ENCODE measurements around the gene GID8.
A peak's percentile ranks its signal among the peaks of the same experiment; 100 is the strongest.

GID8 gene

GRCh38 chr20:62938105-62938888 lies at the start of gene GID8:
GID8 (plus strand) TSS chr20:62938147; CDS start chr20:62941503, 3,356 bp downstream.
- peak in 1 of 2 experiments; percentile 42 for DNase-seq

- DNase-seq = no peak
Measured at GRCh38 chr20:62888406-62888805, 49.5 kb upstream of the GID8 start.

GRCh38 chr20:62888910-62889309 lies 49.0 kb upstream of the GID8 start:
- DNase-seq = no peak

- no peak for DNase-seq
Measured at GRCh38 chr20:62889411-62889810, 48.5 kb upstream of the GID8 start.

- no peak for DNase-seq
Measured at GRCh38 chr20:62889871-62890270, 48.1 kb upstream of the GID8 start.

- no peak for DNase-seq
Measured at GRCh38 chr20:62890444-62890843, 47.5 kb upstream of the GID8 start.

DNA sequence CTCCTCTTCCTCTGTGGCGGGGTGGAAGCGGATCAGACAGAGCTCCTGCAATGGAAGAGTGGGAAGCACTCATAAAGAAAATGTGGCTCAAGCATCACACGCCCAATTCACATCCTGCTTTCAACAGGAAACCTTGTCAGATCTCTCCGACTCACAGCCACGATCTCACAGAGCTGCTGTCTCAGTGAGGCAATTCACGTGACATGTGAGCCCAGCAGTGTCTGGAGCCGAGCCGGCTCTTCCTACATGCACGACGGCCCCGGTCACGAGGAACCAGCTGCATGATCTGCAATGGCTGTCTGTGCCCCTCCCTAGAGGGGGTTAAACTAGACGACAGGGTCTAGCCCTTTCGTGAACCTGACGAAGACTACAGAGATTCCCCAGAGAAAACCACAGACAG lies 46.8 kb upstream of the GID8 start:
- no peak for DNase-seq

GRCh38 chr20:62892348-62893304 lies 45.3 kb upstream of the GID8 start:
- DNase-seq = no peak

DNA sequence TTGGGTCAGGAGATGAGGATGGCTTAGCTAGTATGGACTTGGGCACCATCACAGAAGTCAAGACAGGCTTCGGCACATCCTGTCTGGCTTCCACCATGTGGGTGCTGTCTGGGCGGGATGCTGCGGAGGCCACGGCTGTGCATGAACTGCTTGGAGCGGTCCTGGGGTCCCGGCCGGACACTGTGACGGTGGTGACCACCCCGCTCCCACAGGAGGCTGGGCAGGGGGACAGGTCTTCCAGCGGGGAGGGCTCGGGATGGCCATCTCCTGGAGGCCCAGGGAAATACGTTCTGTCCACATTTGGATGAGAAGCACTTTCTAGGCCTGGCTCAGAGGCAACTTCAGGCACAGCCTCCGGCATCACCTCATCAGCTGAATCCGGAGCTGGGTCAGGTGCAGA lies 44.2 kb upstream of the GID8 start:
- DNase-seq = no peak

DNA sequence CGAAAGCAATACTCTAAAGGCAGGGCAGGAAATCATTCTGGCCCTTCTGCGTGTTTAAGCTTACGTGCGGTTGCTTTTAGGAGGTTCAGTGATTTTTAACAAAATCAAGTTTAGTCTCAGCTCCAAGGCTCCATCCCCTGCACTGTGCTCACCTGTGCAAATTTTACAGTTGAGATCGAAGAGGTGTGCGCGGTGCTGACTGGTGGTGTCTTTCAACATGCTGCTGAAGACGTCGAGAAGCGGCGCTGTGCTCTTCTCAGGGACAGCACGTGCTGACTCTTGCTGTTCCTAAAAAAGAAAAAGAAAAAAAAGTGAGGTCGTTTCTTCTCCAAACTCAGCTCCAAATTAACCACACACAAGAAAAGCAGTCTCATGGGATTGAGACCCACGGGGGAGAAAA lies 43.7 kb upstream of the GID8 start:
- no peak for DNase-seq

DNA sequence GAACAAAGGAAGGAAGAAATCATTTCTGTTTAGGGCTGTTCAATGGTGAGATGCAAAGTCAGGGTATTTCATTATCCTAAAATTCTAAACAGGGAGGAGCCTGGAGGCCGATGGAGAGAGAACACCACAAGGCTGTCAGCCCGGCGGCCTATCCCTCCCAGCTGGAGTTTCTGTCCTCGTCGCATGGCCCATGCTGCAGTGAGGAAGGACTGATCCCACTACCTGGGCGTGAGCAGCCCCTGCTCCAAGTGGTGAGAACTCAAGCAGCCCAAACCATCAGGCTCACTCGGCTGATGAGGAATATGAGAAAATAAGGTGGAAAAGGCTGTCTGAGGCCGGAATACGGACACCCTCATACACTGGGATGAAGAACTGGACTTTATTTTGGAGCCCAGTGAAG lies 42.4 kb upstream of the GID8 start:
- no peak for DNase-seq

DNA sequence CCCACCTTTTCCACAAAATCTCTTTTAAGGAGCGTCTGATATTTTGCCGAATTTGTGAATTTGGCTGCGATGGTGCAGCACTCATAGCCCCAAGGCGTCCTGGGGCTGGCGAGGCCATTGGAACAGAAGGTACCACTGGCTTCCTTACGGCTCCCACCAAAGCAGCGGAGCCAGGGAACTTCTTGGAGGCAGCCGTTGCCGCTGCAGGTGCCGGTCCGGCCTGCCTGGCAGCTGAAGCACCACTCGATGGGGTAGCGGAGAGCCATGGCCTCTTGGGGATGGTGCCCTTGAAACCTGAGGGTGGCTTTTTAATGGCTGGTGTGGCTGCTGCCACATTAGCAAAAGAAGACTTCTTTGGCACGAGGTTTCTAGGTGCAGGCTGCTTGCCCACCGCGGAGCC lies 41.4 kb upstream of the GID8 start:
- no peak for DNase-seq

- DNase-seq = no peak
Measured at GRCh38 chr20:62897666-62898065, 40.3 kb upstream of the GID8 start.

GRCh38 chr20:62898093-62898964 lies 39.6 kb upstream of the GID8 start:
- no peak for DNase-seq

- DNase-seq = no peak
Measured at GRCh38 chr20:62898970-62899632, 38.8 kb upstream of the GID8 start.

DNA sequence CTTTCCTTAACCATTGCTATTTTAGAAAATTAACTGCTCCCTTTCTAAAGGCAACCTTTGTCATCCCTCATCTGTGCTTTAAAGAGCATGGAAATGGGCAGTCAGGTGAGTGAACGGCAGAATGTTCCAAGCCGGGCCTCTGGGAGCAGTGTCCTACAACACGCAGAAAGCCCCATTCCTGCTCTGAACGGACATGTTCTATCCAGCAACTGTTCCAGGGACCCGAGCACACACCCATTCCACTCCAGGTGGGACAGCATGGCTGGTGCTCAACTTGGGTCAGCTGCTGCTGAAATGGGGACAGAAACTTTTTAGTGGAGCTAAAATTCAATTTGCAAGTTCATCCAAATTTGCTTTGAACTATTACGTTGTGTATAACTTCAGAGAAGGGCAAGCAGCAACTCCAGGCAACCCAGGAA lies 38.3 kb upstream of the GID8 start:
- no peak for DNase-seq

GRCh38 chr20:62900052-62900691 lies 37.8 kb upstream of the GID8 start:
- DNase-seq = peak in 1 of 2 experiments; percentile 63

DNA sequence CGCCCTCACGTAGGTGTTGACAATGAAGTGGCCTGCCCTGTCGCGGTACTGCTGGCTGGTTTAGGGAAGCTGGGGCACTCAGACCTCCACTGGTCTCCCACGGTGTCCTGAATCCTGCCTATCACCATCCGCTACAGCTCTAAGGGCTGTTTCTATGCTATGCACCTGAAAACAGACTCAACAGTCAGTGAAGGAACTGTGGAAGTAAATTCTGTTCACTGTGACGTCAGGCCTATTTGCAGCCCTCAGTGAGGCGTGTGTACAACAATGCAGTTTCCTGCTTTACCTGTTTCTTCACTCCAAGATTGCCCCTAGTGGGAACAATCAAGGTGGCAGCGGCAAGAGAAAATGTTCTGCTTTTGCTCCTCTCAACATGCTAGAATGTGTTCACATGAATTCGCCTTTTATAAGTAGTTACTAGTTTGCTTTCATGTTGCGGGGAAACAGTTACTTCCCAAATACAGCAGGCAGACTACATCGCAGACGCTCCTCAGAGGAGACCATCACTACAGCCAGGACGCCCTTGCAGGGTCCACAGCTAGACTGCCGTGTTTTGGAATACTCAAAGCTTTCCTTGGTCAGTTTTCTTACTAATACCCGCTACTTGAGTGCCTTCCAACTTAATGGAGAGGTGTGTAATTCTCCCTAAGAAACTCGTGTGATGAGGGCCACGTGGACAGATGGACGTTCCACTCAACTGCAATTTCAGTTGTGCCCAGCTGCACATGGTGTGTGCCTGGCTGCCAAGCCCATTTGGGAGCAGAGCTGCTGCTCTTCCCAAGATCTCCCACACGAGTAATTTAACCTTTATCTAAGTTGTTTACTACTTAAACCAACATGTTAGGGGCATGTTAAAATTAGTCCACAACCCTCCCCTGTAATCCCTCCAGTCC lies 37.0 kb upstream of the GID8 start:
- DNase-seq = peak in 1 of 2 experiments; percentile 10

DNA sequence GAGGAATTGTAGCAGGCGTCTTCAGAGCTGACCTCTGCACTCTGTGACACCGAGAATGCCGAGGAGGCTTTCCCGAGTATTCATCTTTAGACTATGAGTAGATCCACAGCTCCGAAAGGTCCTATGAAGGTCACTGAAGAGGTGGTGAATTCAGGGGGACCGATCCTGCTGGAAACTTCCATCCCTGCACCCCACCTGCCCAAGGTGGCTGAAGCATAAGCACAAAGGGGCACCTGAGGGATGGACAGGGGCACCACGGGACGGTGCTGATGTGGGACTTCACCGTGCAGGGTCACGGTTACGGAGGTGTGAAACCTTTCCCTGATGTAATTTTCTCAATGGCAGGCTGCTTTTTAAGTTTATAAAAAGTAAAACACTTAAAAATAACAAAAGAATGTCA lies 36.1 kb upstream of the GID8 start:
- no peak for DNase-seq

DNA sequence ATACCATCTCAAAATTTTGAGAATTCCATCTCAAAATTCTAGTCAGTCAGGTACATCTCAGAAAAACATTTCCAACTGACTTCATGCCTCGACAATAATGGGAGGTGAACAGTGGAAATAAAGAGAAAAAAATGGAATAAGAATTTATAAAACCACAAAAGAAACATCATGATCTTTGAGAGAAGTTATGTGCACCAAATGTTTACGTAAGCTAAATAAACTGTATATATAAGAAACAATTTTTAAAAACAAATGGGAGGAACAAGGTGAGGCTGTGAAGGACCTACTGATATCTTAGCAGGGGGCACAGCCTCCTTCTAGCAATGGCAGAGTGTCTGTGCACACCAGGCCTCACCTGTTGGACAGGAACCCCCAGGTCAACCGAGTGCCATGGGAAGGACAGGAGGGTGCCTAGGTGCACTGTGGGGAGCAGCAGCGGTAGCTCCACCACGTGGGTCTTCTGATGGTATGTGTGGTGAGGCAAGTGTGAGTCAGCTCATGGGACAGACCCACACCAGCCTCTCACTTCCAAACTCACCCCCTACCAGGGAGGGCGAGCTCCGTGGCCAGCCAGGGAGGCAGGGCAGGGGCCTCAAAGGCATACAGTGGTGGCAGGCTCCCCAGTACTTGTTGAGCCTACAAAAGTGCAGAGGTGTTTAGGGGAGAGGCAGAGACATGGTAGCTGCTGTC lies 34.9 kb upstream of the GID8 start:
- no peak for DNase-seq
